ENCODE results near the gene CYP24A1. TPM values are rescaled to one million over a fixed set of nuclear protein-coding genes. Genes with fewer than 3 reads are reported as not detected.
A peak's percentile ranks its signal among the peaks of the same experiment; 100 is the strongest.

Gene CYP24A1
- total RNA-seq, 1 donor from 2014 or later: 0.73 TPM

- H3K4me3 ChIP-seq (ENCODE audit: insufficient read depth, low read depth, low read length): no peak overlapping the region
- TF ChIP-seq CTCF (IDR thresholded peaks at IDR 0.05; ENCODE audit: insufficient read depth, low read depth, low read length) (peak; percentile 49), EZH2 (IDR thresholded peaks at IDR 0.05; ENCODE audit: insufficient read depth, low read length) (no peak)
- H3K27me3 ChIP-seq (ENCODE audit: insufficient read depth, low read length): no peaks in the 10 kb centered on the region
- no peak overlapping the region for H3K4me3 Mint-ChIP-seq (ENCODE audit: unreplicated experiment)
- H3K27ac ChIP-seq (ENCODE audit: low read depth, low read length): no peak overlapping the region
- H3K9ac ChIP-seq (ENCODE audit: low read length): no peak overlapping the region
- no peaks in the 10 kb centered on the region for H3K9me3 ChIP-seq (ENCODE audit: insufficient read depth, low read depth, low read length)
- no peaks in the 10 kb centered on the region for H3K9me3 Mint-ChIP-seq (ENCODE audit: unreplicated experiment)
- no peak overlapping the region for H3K27ac Mint-ChIP-seq (ENCODE audit: unreplicated experiment)
- FAIRE-seq (no peak), DNase-seq (ENCODE audit: low read depth) (peak; percentile 23)
- H3K27me3 Mint-ChIP-seq (ENCODE audit: low read depth, unreplicated experiment): no peaks in the 10 kb centered on the region
- peaks cover 2% of the 10 kb centered on the region for H3K36me3 Mint-ChIP-seq (ENCODE audit: low read depth, unreplicated experiment)
- H4K20me1 ChIP-seq (ENCODE audit: insufficient read depth, low read length): peaks cover 15% of the 10 kb centered on the region
- H3K36me3 ChIP-seq (ENCODE audit: insufficient read depth, low read length): peaks cover 4% of the 10 kb centered on the region
- no peak overlapping the region for H2AFZ ChIP-seq (ENCODE audit: low read depth, low read length)
- peaks cover 7% of the 10 kb centered on the region for H3K4me1 Mint-ChIP-seq (ENCODE audit: low read depth, unreplicated experiment)
- H3K4me2 ChIP-seq (ENCODE audit: low read length): no peak overlapping the region
- H3K4me1 ChIP-seq (ENCODE audit: insufficient read depth, low read length): no peaks in the 10 kb centered on the region
- peaks cover 9% of the 10 kb centered on the region for H3K79me2 ChIP-seq (ENCODE audit: insufficient read depth, low read length)
Measured at GRCh38 chr20:54219751-54220426, 46.1 kb upstream of the CYP24A1 start.

- FAIRE-seq: no peak
- Histone ChIP-seq H3K4me2 (ENCODE audit: low read length) (no peak overlapping the region), H3K79me2 (ENCODE audit: insufficient read depth, low read length) (peaks cover 22% of the 10 kb centered on the region), H4K20me1 (ENCODE audit: insufficient read depth, low read length) (peaks cover 27% of the 10 kb centered on the region), H3K27ac (ENCODE audit: low read depth, low read length) (no peak overlapping the region), H3K4me3 (ENCODE audit: insufficient read depth, low read depth, low read length) (no peak overlapping the region), H3K27me3 (ENCODE audit: insufficient read depth, low read length) (no peaks in the 10 kb centered on the region), H3K4me1 (ENCODE audit: insufficient read depth, low read length) (no peaks in the 10 kb centered on the region), H2AFZ (ENCODE audit: low read depth, low read length) (no peak overlapping the region), H3K9ac (ENCODE audit: low read length) (no peak overlapping the region), H3K9me3 (ENCODE audit: insufficient read depth, low read depth, low read length) (no peaks in the 10 kb centered on the region), H3K36me3 (ENCODE audit: insufficient read depth, low read length) (peaks cover 7% of the 10 kb centered on the region)
- no peak for DNase-seq (ENCODE audit: low read depth)
- H3K36me3 Mint-ChIP-seq (ENCODE audit: low read depth, unreplicated experiment): peaks cover 2% of the 10 kb centered on the region
- H3K4me3 Mint-ChIP-seq (ENCODE audit: unreplicated experiment): no peak overlapping the region
- H3K27ac Mint-ChIP-seq (ENCODE audit: unreplicated experiment): no peak overlapping the region
- TF ChIP-seq CTCF (IDR thresholded peaks at IDR 0.05; ENCODE audit: insufficient read depth, low read depth, low read length): no peak
- no peak for TF ChIP-seq EZH2 (IDR thresholded peaks at IDR 0.05; ENCODE audit: insufficient read depth, low read length)
- H3K4me1 Mint-ChIP-seq (ENCODE audit: low read depth, unreplicated experiment): peaks cover 7% of the 10 kb centered on the region
- no peaks in the 10 kb centered on the region for H3K27me3 Mint-ChIP-seq (ENCODE audit: low read depth, unreplicated experiment)
- H3K9me3 Mint-ChIP-seq (ENCODE audit: unreplicated experiment): no peaks in the 10 kb centered on the region
Measured at GRCh38 chr20:54218470-54218869, 44.7 kb upstream of the CYP24A1 start.

GRCh38 chr20:54217762-54218161, 44.0 kb upstream of the CYP24A1 start:
- FAIRE-seq: no peak
- peaks cover 7% of the 10 kb centered on the region for H3K36me3 ChIP-seq (ENCODE audit: insufficient read depth, low read length)
- H3K9me3 ChIP-seq (ENCODE audit: insufficient read depth, low read depth, low read length): no peaks in the 10 kb centered on the region
- no peaks in the 10 kb centered on the region for H3K9me3 Mint-ChIP-seq (ENCODE audit: unreplicated experiment)
- H3K4me1 Mint-ChIP-seq (ENCODE audit: low read depth, unreplicated experiment): peaks cover 10% of the 10 kb centered on the region
- peaks cover 2% of the 10 kb centered on the region for H3K4me1 ChIP-seq (ENCODE audit: insufficient read depth, low read length)
- no peak for DNase-seq (ENCODE audit: low read depth)
- H3K4me2 ChIP-seq (ENCODE audit: low read length): no peak overlapping the region
- no peak overlapping the region for H3K9ac ChIP-seq (ENCODE audit: low read length)
- no peak for TF ChIP-seq EZH2 (IDR thresholded peaks at IDR 0.05; ENCODE audit: insufficient read depth, low read length)
- no peak for TF ChIP-seq CTCF (IDR thresholded peaks at IDR 0.05; ENCODE audit: insufficient read depth, low read depth, low read length)
- peaks cover 29% of the 10 kb centered on the region for H3K79me2 ChIP-seq (ENCODE audit: insufficient read depth, low read length)
- no peak overlapping the region for H2AFZ ChIP-seq (ENCODE audit: low read depth, low read length)
- peaks cover 2% of the 10 kb centered on the region for H3K36me3 Mint-ChIP-seq (ENCODE audit: low read depth, unreplicated experiment)
- no peaks in the 10 kb centered on the region for H3K27me3 ChIP-seq (ENCODE audit: insufficient read depth, low read length)
- H4K20me1 ChIP-seq (ENCODE audit: insufficient read depth, low read length): peaks cover 30% of the 10 kb centered on the region
- H3K4me3 Mint-ChIP-seq (ENCODE audit: unreplicated experiment): no peak overlapping the region
- H3K4me3 ChIP-seq (ENCODE audit: insufficient read depth, low read depth, low read length): no peak overlapping the region
- H3K27ac Mint-ChIP-seq (ENCODE audit: unreplicated experiment): no peak overlapping the region
- no peak overlapping the region for H3K27ac ChIP-seq (ENCODE audit: low read depth, low read length)
- no peaks in the 10 kb centered on the region for H3K27me3 Mint-ChIP-seq (ENCODE audit: low read depth, unreplicated experiment)
